Measurements from ENCODE around the gene PDE3A.

DNA sequence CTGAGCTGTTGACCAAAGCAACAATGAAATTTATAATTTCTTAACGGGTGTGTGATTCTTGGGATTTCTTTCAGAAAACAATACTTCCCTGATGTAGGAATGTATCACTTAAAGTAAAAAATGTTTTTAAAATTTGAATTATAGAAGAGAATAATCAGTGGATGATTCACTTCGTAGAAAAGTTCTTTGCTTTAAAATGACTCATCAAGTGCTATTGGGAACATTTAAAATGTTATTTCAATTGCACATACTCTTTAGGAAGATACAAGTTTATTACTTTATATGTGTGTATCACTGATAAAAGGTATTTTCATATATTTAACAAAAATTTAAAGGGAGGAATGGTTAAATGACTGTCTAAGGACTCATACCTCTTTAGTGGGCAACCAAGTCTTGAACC, 155.3 kb downstream of the PDE3A start:
- TF ChIP-seq GABPA (IDR thresholded peaks at IDR 0.05; ENCODE audit: low read depth) (no peak), RFX5 (IDR thresholded peaks at IDR 0.05; ENCODE audit: low read depth, low read length) (no peak), FOS (IDR thresholded peaks at IDR 0.05; ENCODE audit: borderline replicate concordance, extremely low read depth, insufficient read length) (no peak)
